Transverse colon (tissue), 3 donors: ENCODE data around the gene CCDC178.
"Not testable (repeated sequence)": the region's sequence is repeated elsewhere in the genome, so short reads cannot be mapped to it uniquely, and the experiment has no call there.

ENCODE experiments used
- EP300 ChIP-seq: sonication (generic); formaldehyde crosslinking; IDR thresholded peaks from one replicate; pipeline ENCODE4 v1.6.1; 2017; ENCODE audit warnings: antibody characterized with exemption, low read depth
- TF ChIP-seq, protein P1 (sequence below), 5 experiments: fragments of 200-600 bp in 3 of 5; fragments of 450-650 bp in 2 of 5; sonication (generic) in 3 of 5; IDR thresholded peaks; 1 replicate in 2 of 5; 2 replicates in 3 of 5; pipeline ENCODE4 v1.5.1; 2016 to 2017; ENCODE audit warnings: antibody characterized with exemption in 5 of 5, inconsistent platforms in 3 of 5, mild to moderate bottlenecking in 2 of 5, moderate library complexity in 1 of 5

DNA sequence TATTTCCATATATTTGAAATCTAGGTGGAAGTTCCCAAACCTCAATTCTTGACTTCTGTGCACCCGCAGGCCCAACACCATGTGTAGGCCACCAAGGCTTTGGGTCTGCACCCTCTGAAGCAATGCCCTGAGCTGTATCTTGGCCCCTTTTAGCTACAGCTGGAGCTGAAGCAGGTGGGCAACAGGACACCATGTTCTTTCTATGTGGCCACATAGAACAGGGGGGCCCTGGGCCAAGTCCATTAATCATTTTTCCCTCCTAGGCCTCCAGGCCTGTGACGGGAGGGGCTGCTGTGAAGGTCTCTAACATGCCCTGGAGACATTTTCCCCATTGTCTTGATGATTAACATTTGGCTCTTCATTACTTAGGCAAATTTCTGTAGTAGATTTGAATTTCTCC, 488.2 kb downstream of the CCDC178 start:
- TF ChIP-seq, protein P1, sequence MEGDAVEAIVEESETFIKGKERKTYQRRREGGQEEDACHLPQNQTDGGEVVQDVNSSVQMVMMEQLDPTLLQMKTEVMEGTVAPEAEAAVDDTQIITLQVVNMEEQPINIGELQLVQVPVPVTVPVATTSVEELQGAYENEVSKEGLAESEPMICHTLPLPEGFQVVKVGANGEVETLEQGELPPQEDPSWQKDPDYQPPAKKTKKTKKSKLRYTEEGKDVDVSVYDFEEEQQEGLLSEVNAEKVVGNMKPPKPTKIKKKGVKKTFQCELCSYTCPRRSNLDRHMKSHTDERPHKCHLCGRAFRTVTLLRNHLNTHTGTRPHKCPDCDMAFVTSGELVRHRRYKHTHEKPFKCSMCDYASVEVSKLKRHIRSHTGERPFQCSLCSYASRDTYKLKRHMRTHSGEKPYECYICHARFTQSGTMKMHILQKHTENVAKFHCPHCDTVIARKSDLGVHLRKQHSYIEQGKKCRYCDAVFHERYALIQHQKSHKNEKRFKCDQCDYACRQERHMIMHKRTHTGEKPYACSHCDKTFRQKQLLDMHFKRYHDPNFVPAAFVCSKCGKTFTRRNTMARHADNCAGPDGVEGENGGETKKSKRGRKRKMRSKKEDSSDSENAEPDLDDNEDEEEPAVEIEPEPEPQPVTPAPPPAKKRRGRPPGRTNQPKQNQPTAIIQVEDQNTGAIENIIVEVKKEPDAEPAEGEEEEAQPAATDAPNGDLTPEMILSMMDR (IDR thresholded peaks at IDR 0.05), result not testable (repeated sequence)
- TF ChIP-seq EP300, result not testable (repeated sequence)
